ENCODE data around the gene DPF3. TPM values are rescaled to one million over a fixed set of nuclear protein-coding genes. Genes with fewer than 3 reads are reported as not detected.

The DPF3 gene
- total and polyA plus RNA-seq, 4 donors: 0.17 to 3.9 (median 0.52) TPM

- TF ChIP-seq CTCF (IDR thresholded peaks at IDR 0.05; ENCODE audit: control extremely low read depth, extremely low read depth): no peak
- no peak for DNase-seq
- no peak overlapping the region for H3K9ac ChIP-seq (ENCODE audit: insufficient read depth in 1 of 2, low read length in 2 of 2)
- no peaks in the 10 kb centered on the region for H3K27me3 ChIP-seq (ENCODE audit: control insufficient read depth in 3 of 3, insufficient read depth in 3 of 3, low read length in 2 of 3)
- no peak overlapping the region for H3K4me3 ChIP-seq
- 83 to 92% methylated on average over 13 of the region's 13 CpGs for WGBS, 2 donors
- no peaks in the 10 kb centered on the region for H3K36me3 ChIP-seq (ENCODE audit: control insufficient read depth in 4 of 4, insufficient read depth in 4 of 4, low read length in 4 of 4)
- H3K4me1 ChIP-seq (ENCODE audit: control insufficient read depth in 5 of 5, insufficient read depth in 5 of 5, low read length in 5 of 5): peaks cover 0 to 6% (median 0%) of the 10 kb centered on the region in 5 donors
- H3K27ac ChIP-seq (ENCODE audit: low read depth in 1 of 2, low read length in 1 of 2): no peak overlapping the region
- no peaks in the 10 kb centered on the region for H3K9me3 ChIP-seq (ENCODE audit: control insufficient read depth in 4 of 4, insufficient read depth in 3 of 4, low read length in 3 of 4)
- ATAC-seq (ENCODE audit: insufficient read depth, low FRiP score): no peak
These were observed 107.2 kb downstream of the DPF3 start for GRCh38 chr14:72786378-72787350.

- peaks cover 0 to 7% (median 0%) of the 10 kb centered on the region in 5 donors for H3K4me1 ChIP-seq (ENCODE audit: control insufficient read depth in 5 of 5, insufficient read depth in 5 of 5, low read length in 5 of 5)
- H3K9ac ChIP-seq (ENCODE audit: insufficient read depth in 1 of 2, low read length in 2 of 2): no peak overlapping the region
- no peaks in the 10 kb centered on the region for H3K36me3 ChIP-seq (ENCODE audit: control insufficient read depth in 4 of 4, insufficient read depth in 4 of 4, low read length in 4 of 4)
- no peak overlapping the region for H3K27ac ChIP-seq (ENCODE audit: low read depth in 1 of 2, low read length in 1 of 2)
- 74 to 78% methylated on average over 7 of the region's 7 CpGs for WGBS, 2 donors
- no peak for TF ChIP-seq CTCF (IDR thresholded peaks at IDR 0.05; ENCODE audit: control extremely low read depth, extremely low read depth)
- H3K4me3 ChIP-seq: no peak overlapping the region
- ATAC-seq (ENCODE audit: insufficient read depth, low FRiP score) (no peak), DNase-seq (no peak)
- no peaks in the 10 kb centered on the region for H3K9me3 ChIP-seq (ENCODE audit: control insufficient read depth in 4 of 4, insufficient read depth in 3 of 4, low read length in 3 of 4)
- H3K27me3 ChIP-seq (ENCODE audit: control insufficient read depth in 3 of 3, insufficient read depth in 3 of 3, low read length in 2 of 3): no peaks in the 10 kb centered on the region
These were observed 110.2 kb downstream of the DPF3 start for GRCh38 chr14:72783741-72784140.

- 90 to 98% methylated on average over 2 of the region's 2 CpGs for WGBS, 2 donors
- no peak overlapping the region for H3K9ac ChIP-seq (ENCODE audit: insufficient read depth in 1 of 2, low read length in 2 of 2)
- no peak overlapping the region for H3K27ac ChIP-seq (ENCODE audit: low read depth in 1 of 2, low read length in 1 of 2)
- DNase-seq (no peak), ATAC-seq (ENCODE audit: insufficient read depth, low FRiP score) (no peak)
- peaks cover 0 to 4% (median 0%) of the 10 kb centered on the region in 4 donors for H3K9me3 ChIP-seq (ENCODE audit: control insufficient read depth in 4 of 4, insufficient read depth in 3 of 4, low read length in 3 of 4)
- peaks cover 0 to 7% (median 0%) of the 10 kb centered on the region in 5 donors for H3K4me1 ChIP-seq (ENCODE audit: control insufficient read depth in 5 of 5, insufficient read depth in 5 of 5, low read length in 5 of 5)
- H3K27me3 ChIP-seq (ENCODE audit: control insufficient read depth in 3 of 3, insufficient read depth in 3 of 3, low read length in 2 of 3): no peaks in the 10 kb centered on the region
- H3K36me3 ChIP-seq (ENCODE audit: control insufficient read depth in 4 of 4, insufficient read depth in 4 of 4, low read length in 4 of 4): no peaks in the 10 kb centered on the region
- no peak for TF ChIP-seq CTCF (IDR thresholded peaks at IDR 0.05; ENCODE audit: control extremely low read depth, extremely low read depth)
- H3K4me3 ChIP-seq: no peak overlapping the region
These were observed 111.1 kb downstream of the DPF3 start for GRCh38 chr14:72782817-72783216.

All from lung (tissue), 12 donors.